ENCODE measurements around the gene AMPH.

The AMPH gene

GRCh38 chr7:38658921-38659320 is 27.7 kb upstream of the AMPH start:
- H3K4me3 ChIP-seq (ENCODE audit: low read depth, low read length), result no peak overlapping the region
- no peak for TF ChIP-seq CTCF (IDR thresholded peaks at IDR 0.05; ENCODE audit: control insufficient read depth, extremely low read depth, insufficient read depth)
- DNase-seq (ENCODE audit: low read depth), result no peak

- no peak for DNase-seq (ENCODE audit: low read depth)
- no peak overlapping the region for H3K4me3 ChIP-seq (ENCODE audit: low read depth, low read length)
- no peak for TF ChIP-seq CTCF (IDR thresholded peaks at IDR 0.05; ENCODE audit: control insufficient read depth, extremely low read depth, insufficient read depth)
Measured at GRCh38 chr7:38656968-38657367, 25.8 kb upstream of the AMPH start.

GRCh38 chr7:38655833-38656774 is 24.9 kb upstream of the AMPH start:
- H3K4me3 ChIP-seq (ENCODE audit: low read depth, low read length), result no peak overlapping the region
- DNase-seq (ENCODE audit: low read depth), result no peak
- TF ChIP-seq CTCF (IDR thresholded peaks at IDR 0.05; ENCODE audit: control insufficient read depth, extremely low read depth, insufficient read depth), result no peak

GRCh38 chr7:38637957-38638356 is 6.8 kb upstream of the AMPH start:
- no peak overlapping the region for H3K4me3 ChIP-seq (ENCODE audit: low read depth, low read length)
- TF ChIP-seq CTCF (IDR thresholded peaks at IDR 0.05; ENCODE audit: control insufficient read depth, extremely low read depth, insufficient read depth), result no peak
- DNase-seq (ENCODE audit: low read depth), result no peak

GRCh38 chr7:38632411-38632810 is 1.2 kb upstream of the AMPH start:
- no peak for DNase-seq (ENCODE audit: low read depth)
- no peak for TF ChIP-seq CTCF (IDR thresholded peaks at IDR 0.05; ENCODE audit: control insufficient read depth, extremely low read depth, insufficient read depth)
- H3K4me3 ChIP-seq (ENCODE audit: low read depth, low read length), result no peak overlapping the region

GRCh38 chr7:38629651-38630510 is 1.3 kb downstream of the AMPH start:
- no peak overlapping the region for H3K4me3 ChIP-seq (ENCODE audit: low read depth, low read length)
- no peak for TF ChIP-seq CTCF (IDR thresholded peaks at IDR 0.05; ENCODE audit: control insufficient read depth, extremely low read depth, insufficient read depth)
- no peak for DNase-seq (ENCODE audit: low read depth)

Measured in LNCaP clone FGC (cell line).